ENCODE results near the gene APBB2.

DNA sequence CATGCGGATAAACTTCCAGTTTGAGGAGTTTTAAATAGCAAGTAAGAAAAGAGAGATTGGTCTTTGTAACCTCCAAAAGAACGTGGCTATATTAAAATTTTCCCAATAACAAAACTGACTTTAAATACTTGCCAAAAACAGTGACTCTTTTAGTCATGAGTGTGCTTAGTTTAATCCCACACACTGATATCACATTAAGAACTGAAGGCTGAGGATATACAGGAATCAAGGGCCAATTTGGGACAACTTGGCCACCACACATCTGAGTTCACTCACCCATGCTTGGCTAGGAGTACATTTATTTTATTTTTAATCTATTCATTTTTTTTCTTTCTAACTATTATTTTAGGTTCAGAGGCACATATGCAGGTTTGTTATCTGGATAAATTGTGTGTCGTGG lies 110.2 kb downstream of the APBB2 start:
- no peak for TF ChIP-seq POLR2A (IDR thresholded peaks at IDR 0.05)
- TF ChIP-seq, protein P1, sequence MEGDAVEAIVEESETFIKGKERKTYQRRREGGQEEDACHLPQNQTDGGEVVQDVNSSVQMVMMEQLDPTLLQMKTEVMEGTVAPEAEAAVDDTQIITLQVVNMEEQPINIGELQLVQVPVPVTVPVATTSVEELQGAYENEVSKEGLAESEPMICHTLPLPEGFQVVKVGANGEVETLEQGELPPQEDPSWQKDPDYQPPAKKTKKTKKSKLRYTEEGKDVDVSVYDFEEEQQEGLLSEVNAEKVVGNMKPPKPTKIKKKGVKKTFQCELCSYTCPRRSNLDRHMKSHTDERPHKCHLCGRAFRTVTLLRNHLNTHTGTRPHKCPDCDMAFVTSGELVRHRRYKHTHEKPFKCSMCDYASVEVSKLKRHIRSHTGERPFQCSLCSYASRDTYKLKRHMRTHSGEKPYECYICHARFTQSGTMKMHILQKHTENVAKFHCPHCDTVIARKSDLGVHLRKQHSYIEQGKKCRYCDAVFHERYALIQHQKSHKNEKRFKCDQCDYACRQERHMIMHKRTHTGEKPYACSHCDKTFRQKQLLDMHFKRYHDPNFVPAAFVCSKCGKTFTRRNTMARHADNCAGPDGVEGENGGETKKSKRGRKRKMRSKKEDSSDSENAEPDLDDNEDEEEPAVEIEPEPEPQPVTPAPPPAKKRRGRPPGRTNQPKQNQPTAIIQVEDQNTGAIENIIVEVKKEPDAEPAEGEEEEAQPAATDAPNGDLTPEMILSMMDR (IDR thresholded peaks at IDR 0.05) = no peak
